Activated CD8-positive, alpha-beta T cell treated with anti-CD3 and anti-CD28 coated beads for 36 hours (primary cell): Measurements from ENCODE around the gene ZNF611. TPM values are rescaled to one million over a fixed set of nuclear protein-coding genes. Genes with fewer than 3 reads are reported as not detected.
"Not testable (repeated sequence)": the region's sequence is repeated elsewhere in the genome, so short reads cannot be mapped to it uniquely, and the experiment has no call there.

Experiments used
- ATAC-seq: fragments of 200-7000 bp; cut with Tn5 transposase; one replicate; pipeline ENCODE4 v1.10.0; 2021; ENCODE audit warnings: mild to moderate bottlenecking, moderate library complexity
- CTCF ChIA-PET: fragments of 350-600 bp; sonication (Branson Sonifier 250); formaldehyde crosslinking; loops from one replicate; lab custom pipeline; 2021; ENCODE audit warnings: antibody characterized with exemption; lab: Charles Lee
- POLR2A ChIA-PET: fragments of 350-600 bp; sonication (Branson Sonifier 250); formaldehyde crosslinking; loops from one replicate; lab custom pipeline; 2021; ENCODE audit warnings: antibody characterized with exemption; lab: Charles Lee
- DNase-seq: peaks from one replicate; pipeline ENCODE4 v3.0.0-alpha.2; 2020
- H3K27ac Mint-ChIP-seq: one replicate; pipeline ENCODE4 v1.8.0; 2021; ENCODE audit warnings: mild to moderate bottlenecking, mixed read lengths
- H3K27me3 Mint-ChIP-seq: one replicate; pipeline ENCODE4 v1.8.0; 2021; ENCODE audit warnings: mixed read lengths
- H3K36me3 Mint-ChIP-seq: one replicate; pipeline ENCODE4 v1.8.0; 2021; ENCODE audit warnings: low read depth, mixed read lengths
- H3K4me1 Mint-ChIP-seq: one replicate; pipeline ENCODE4 v1.8.0; 2021; ENCODE audit warnings: low read depth, mixed read lengths
- H3K4me3 Mint-ChIP-seq: one replicate; pipeline ENCODE4 v1.8.0; 2021; ENCODE audit warnings: mild to moderate bottlenecking, moderate library complexity, mixed read lengths
- H3K9me3 Mint-ChIP-seq: one replicate; pipeline ENCODE4 v1.8.0; 2021; ENCODE audit warnings: mixed read lengths
- CTCF ChIP-seq: fragments of 200-600 bp; IDR thresholded peaks from one replicate; pipeline ENCODE4 v1.8.0; 2022; ENCODE audit warnings: antibody characterized with exemption, mild to moderate bottlenecking
- intact Hi-C: fragments of 100-400 bp; cut with micrococcal nuclease; formaldehyde crosslinking; loops from one replicate; pipeline ENCODE4 v1.10.0; 2022
- total RNA-seq, 2 experiments: library from RNA; stranded (reverse); gene quantifications; one replicate each; pipeline ENCODE4 v1.2.3, GENCODE V29; 2021

ZNF611 gene
- total RNA-seq, 2 experiments from 2014 or later: 18.4 to 20.9 TPM

- no peak overlapping the region for H3K4me3 Mint-ChIP-seq
These were observed 4.7 kb upstream of the ZNF611 start for GRCh38 chr19:52739576-52739975.

DNA sequence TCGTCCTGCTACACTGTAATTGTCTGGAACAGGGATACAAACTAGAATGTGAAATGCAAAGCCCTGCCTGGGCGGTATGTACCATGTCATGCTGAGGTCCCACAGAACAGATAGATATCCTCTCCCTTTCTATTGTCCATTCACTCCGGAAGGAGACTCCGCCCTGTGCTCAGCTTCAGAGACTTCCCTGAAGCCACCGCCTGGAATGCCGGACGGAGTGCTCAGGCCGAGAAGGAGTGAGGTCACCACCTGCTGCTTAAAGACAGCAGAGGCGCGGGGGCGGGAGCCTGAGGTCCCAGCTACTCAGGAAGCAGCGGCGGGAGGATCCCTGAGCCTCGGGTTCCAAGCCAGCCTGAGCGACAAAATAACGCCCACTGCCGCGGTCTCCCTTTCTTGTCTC is 890 bp upstream of the ZNF611 start:
- ATAC-seq: no peak
- no peak for TF ChIP-seq CTCF
- Mint-ChIP-seq H3K27me3 (no peaks in the 10 kb centered on the region), H3K4me1 (peaks cover 24% of the 10 kb centered on the region), H3K27ac (peak overlapping the region; percentile 90), H3K9me3 (no peaks in the 10 kb centered on the region), H3K4me3 (no peak overlapping the region), H3K36me3 (peaks cover 13% of the 10 kb centered on the region)
- ChIA-PET CTCF (no interaction called here), POLR2A (interaction anchor here (1.2 kb wide), 1 partner anchor 39 kb away, joined by 3 read pairs; no protein-coding TSS in a partner anchor)
- DNase-seq: peak; percentile 17
- intact Hi-C loops: no loop called here

More at GRCh38 chr19:52739576-52739975, 4.7 kb upstream of the ZNF611 start:
- ATAC-seq (no peak), DNase-seq (no peak)
- ChIA-PET CTCF (no interaction called here), POLR2A (no interaction called here)
- TF ChIP-seq CTCF: no peak
- H3K9me3 Mint-ChIP-seq: no peaks in the 10 kb centered on the region
- no peak overlapping the region for H3K27ac Mint-ChIP-seq
- no peaks in the 10 kb centered on the region for H3K27me3 Mint-ChIP-seq
- peaks cover 27% of the 10 kb centered on the region for H3K4me1 Mint-ChIP-seq
- no peaks in the 10 kb centered on the region for H3K36me3 Mint-ChIP-seq
- intact Hi-C loops: no loop called here

GRCh38 chr19:52734331-52734892 is 432 bp downstream of the ZNF611 start:
- Mint-ChIP-seq H3K4me3 (peak overlapping the region; percentile 81), H3K27me3 (no peaks in the 10 kb centered on the region), H3K9me3 (no peaks in the 10 kb centered on the region), H3K36me3 (peaks cover 20% of the 10 kb centered on the region), H3K4me1 (peaks cover 29% of the 10 kb centered on the region), H3K27ac (peak overlapping the region; percentile 90)
- ChIA-PET POLR2A (no interaction called here), CTCF (no interaction called here)
- peak; percentile 31 for ATAC-seq
- TF ChIP-seq CTCF: no peak
- DNase-seq: no peak
- intact Hi-C loops: no loop called here

GRCh38 chr19:52726051-52726450 is 8.8 kb downstream of the ZNF611 start:
- H3K4me3 Mint-ChIP-seq, intact Hi-C loops, CTCF ChIA-PET, H3K27me3 Mint-ChIP-seq, H3K9me3 Mint-ChIP-seq, H3K27ac Mint-ChIP-seq, H3K4me1 Mint-ChIP-seq, DNase-seq, ATAC-seq, POLR2A ChIA-PET: not testable (repeated sequence)
- H3K36me3 Mint-ChIP-seq: peaks cover 67% of the 10 kb centered on the region

DNA sequence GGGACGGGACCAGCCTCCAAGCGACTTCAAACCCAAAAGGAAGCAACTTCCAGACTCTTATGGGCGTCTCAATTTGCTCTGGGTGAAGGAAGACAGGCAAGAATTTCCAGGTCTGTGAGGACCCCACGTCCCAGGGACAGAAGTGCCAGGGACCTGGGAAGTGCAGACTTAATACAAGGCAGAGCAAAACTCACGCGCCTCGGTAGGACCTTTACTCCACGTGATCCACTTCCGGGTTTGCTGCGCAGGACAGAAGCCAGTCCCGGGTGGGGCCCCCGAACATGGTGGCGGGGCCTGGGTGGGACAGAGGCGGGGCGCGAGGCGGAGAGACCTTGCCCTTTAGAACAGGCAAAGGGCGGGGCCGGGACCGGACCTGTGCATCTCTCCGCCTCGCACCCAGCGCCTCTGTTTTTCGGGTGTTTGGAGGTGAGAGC is 9.3 kb downstream of the ZNF611 start:
- POLR2A ChIA-PET: no interaction called here
- no peak for TF ChIP-seq CTCF
- no peaks in the 10 kb centered on the region for H3K27me3 Mint-ChIP-seq
- H3K27ac Mint-ChIP-seq: no peak overlapping the region
- DNase-seq (no peak), ATAC-seq (no peak)
- H3K4me3 Mint-ChIP-seq: no peak overlapping the region
- H3K9me3 Mint-ChIP-seq: peaks cover 5% of the 10 kb centered on the region
- H3K4me1 Mint-ChIP-seq: peaks cover 6% of the 10 kb centered on the region
- CTCF ChIA-PET: no interaction called here
- H3K36me3 Mint-ChIP-seq: peaks cover 67% of the 10 kb centered on the region
- intact Hi-C loops: no loop called here
